IPS-18a (cell line): ENCODE results near the gene NAPSA.
"Not testable (repeated sequence)": the region's sequence is repeated elsewhere in the genome, so short reads cannot be mapped to it uniquely, and the experiment has no call there.

Experiments
- H3K27ac ChIP-seq: one replicate; pipeline ENCODE4 v1.5.1; 2013; ENCODE audit warnings: low read length
- H3K27me3 ChIP-seq: one replicate; pipeline ENCODE4 v1.6.1; 2013; ENCODE audit warnings: mild to moderate bottlenecking, low read length; ENCODE audit not compliant: control insufficient read depth, insufficient read depth
- H3K36me3 ChIP-seq: one replicate; pipeline ENCODE4 v1.6.1; 2013; ENCODE audit warnings: low read depth, low read length; ENCODE audit not compliant: control insufficient read depth
- H3K4me1 ChIP-seq: one replicate; pipeline ENCODE4 v1.6.1; 2013; ENCODE audit warnings: low read depth, low read length; ENCODE audit not compliant: control insufficient read depth
- H3K4me3 ChIP-seq: one replicate; pipeline ENCODE4 v1.5.1; 2013; ENCODE audit warnings: low read length
- H3K9ac ChIP-seq: one replicate; pipeline ENCODE4 v1.6.1; 2013; ENCODE audit warnings: mild to moderate bottlenecking, low read length, moderate library complexity
- H3K9me3 ChIP-seq: one replicate; pipeline ENCODE4 v1.6.1; 2013; ENCODE audit warnings: low read depth, low read length; ENCODE audit not compliant: control insufficient read depth

NAPSA gene

DNA sequence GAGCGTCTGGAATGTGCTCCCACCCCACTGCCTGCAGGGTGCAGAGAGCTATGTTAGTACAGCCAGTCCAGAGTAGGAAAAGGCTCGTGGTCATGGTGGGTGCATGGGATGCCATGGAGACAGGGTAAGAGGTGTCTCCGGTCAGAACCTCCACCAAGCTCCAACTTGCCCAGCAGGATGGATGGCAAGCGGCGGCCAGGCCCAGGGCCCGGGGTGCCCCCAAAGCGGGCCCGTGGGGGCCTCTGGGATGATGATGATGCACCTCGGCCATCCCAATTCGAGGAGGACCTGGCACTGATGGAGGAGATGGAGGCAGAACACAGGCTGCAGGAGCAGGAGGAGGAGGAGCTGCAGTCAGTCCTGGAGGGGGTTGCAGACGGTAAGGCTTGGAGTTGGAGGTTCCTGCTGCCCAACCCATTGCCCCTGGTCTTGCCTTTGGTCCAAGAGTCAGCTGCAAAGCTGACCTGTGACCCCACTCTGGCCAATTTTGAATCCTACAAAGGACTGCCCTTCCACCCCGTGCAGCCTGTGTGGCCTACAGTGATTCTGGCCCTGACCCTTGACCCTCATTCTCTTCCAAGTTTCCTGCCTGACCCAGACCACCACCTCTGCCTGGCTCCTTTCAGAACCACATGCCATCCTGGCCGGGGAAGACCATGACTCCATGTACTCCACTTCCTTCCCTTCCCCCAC is 33.4 kb upstream of the NAPSA start:
- Histone ChIP-seq H3K9ac (no peak overlapping the region), H3K4me3 (no peak overlapping the region), H3K9me3 (no peaks in the 10 kb centered on the region), H3K36me3 (peaks cover 25% of the 10 kb centered on the region), H3K27me3 (no peaks in the 10 kb centered on the region), H3K27ac (no peak overlapping the region), H3K4me1 (no peaks in the 10 kb centered on the region)

DNA sequence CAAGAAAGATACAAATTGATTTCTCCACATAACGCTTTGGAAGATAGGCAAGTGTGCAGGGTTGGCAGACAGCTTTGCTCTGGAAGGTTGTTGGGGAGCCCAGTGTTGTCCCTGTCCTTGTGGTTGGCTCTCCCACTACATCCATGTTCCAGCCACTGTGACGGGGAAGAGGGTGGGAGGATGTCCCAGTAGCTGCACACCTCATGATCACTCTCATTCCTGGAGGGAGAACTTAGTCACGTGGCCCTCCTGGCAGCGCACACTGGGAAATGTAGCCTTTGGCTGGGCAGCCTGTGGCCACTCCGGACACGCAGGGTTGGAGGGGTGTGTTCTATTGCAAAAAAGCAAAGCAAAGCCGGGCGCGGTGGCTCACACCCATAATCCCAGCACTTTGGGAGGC is 28.6 kb upstream of the NAPSA start:
- no peak overlapping the region for H3K9ac ChIP-seq
- no peak overlapping the region for H3K4me3 ChIP-seq
- H3K27ac ChIP-seq, result no peak overlapping the region
- no peaks in the 10 kb centered on the region for H3K9me3 ChIP-seq
- no peaks in the 10 kb centered on the region for H3K27me3 ChIP-seq
- H3K4me1 ChIP-seq, result no peaks in the 10 kb centered on the region
- H3K36me3 ChIP-seq, result peaks cover 4% of the 10 kb centered on the region

DNA sequence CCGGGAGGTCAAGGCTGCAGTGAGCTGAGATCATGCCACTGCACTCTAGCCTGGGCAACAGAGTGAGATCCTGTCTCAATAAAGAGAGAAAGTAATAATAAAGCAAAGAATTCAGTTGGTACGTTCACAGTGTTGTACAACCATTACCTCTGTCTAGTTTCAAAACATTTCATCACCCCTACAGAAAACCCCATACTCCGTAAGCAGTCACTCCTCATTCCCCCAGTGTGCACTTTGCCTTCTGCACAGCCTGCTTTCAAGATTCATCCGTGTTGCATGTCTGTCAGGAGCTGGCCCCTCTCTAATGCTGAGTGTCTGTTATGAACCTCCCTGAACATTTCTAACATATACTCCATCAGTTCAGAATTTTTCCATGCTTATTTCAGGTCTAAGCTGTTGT is 28.1 kb upstream of the NAPSA start:
- H3K4me1 ChIP-seq, result no peaks in the 10 kb centered on the region
- no peak overlapping the region for H3K4me3 ChIP-seq
- no peaks in the 10 kb centered on the region for H3K27me3 ChIP-seq
- peaks cover 2% of the 10 kb centered on the region for H3K36me3 ChIP-seq
- no peak overlapping the region for H3K27ac ChIP-seq
- no peaks in the 10 kb centered on the region for H3K9me3 ChIP-seq
- no peak overlapping the region for H3K9ac ChIP-seq

DNA sequence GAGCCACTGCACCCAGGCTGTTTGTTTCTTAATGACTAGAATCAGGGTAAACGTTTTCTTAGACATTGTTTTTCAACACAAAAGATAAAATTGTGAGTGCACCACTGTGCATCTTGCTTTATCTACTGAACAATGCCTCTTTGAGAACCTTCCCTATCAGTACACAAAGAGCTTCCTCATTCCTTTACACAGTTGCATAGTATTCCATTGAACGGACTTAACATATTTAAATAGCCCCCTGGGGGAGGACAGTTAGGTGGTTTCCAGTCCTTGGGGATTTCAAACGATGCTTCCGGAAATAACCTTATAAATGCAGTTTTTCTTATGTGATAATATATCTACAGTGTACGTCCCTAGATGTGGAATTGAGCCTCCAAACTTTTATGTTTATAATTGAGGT is 27.3 kb upstream of the NAPSA start:
- no peaks in the 10 kb centered on the region for H3K9me3 ChIP-seq
- H3K27me3 ChIP-seq, result no peaks in the 10 kb centered on the region
- no peaks in the 10 kb centered on the region for H3K4me1 ChIP-seq
- H3K9ac ChIP-seq, result no peak overlapping the region
- H3K36me3 ChIP-seq, result peaks cover 10% of the 10 kb centered on the region
- H3K4me3 ChIP-seq, result no peak overlapping the region
- no peak overlapping the region for H3K27ac ChIP-seq

DNA sequence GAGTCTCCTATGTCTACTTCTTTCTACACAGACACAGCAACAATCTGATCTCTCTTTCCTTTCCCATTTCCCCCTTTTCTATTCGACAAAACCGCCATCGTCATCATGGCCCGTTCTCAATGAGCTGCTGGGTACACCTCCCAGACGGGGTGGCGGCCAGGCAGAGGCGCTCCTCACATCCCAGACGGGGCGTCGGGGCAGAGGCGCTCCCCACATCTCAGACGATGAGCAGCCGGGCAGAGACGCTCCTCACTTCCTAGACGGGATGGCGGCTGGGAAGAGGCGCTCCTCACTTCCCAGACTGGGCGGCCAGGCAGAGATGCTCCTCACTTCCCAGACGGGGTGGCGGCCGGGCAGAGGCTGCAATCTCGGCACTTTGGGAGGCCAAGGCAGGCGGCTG is 25.5 kb upstream of the NAPSA start:
- H3K9ac ChIP-seq, H3K27ac ChIP-seq, H3K4me3 ChIP-seq, H3K27me3 ChIP-seq, H3K4me1 ChIP-seq, H3K9me3 ChIP-seq: not testable (repeated sequence)
- H3K36me3 ChIP-seq, result peaks cover 20% of the 10 kb centered on the region

DNA sequence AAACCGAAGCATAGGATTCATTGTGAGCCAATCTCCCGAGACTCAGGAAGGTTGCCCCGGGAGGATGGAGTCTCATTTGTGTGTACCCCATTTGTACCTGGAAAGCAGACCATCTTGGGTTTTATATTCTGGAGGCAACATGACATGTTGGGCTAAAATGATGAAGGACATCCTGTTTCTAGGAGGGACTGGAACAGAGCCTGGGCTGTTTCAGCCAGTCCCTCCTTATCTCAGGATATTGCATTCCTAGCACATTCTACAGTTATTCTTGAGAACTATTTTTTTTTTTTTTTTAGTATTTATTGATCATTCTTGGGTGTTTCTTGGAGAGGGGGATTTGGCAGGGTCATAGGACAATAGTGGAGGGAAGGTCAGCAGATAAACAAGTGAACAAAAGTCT is 24.9 kb upstream of the NAPSA start:
- H3K36me3 ChIP-seq, result peaks cover 20% of the 10 kb centered on the region
- not testable (repeated sequence) for H3K4me1 ChIP-seq, H3K9ac ChIP-seq, H3K4me3 ChIP-seq, H3K27me3 ChIP-seq, H3K27ac ChIP-seq, H3K9me3 ChIP-seq

DNA sequence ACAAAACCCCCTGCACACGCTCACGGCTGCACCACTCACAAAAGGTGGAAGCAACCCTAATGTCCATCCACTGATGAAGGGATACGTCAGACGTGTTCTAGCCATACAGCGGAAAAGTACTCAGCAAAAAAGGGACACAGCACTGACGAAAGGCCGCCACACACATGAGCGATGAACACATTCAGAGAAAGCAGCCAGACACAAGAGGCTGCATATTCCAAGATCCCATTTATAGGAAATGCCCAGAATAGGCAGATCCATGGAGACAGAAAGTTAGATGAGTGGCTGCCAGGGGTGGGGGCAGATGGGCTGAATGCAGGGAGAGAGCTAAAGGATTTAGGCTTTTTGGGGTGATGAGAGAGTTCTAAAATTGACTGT is 22.4 kb upstream of the NAPSA start:
- H3K9me3 ChIP-seq, result no peaks in the 10 kb centered on the region
- no peak overlapping the region for H3K27ac ChIP-seq
- H3K9ac ChIP-seq, result no peak overlapping the region
- H3K4me3 ChIP-seq, result no peak overlapping the region
- peaks cover 6% of the 10 kb centered on the region for H3K4me1 ChIP-seq
- H3K27me3 ChIP-seq, result no peaks in the 10 kb centered on the region
- H3K36me3 ChIP-seq, result peaks cover 20% of the 10 kb centered on the region

DNA sequence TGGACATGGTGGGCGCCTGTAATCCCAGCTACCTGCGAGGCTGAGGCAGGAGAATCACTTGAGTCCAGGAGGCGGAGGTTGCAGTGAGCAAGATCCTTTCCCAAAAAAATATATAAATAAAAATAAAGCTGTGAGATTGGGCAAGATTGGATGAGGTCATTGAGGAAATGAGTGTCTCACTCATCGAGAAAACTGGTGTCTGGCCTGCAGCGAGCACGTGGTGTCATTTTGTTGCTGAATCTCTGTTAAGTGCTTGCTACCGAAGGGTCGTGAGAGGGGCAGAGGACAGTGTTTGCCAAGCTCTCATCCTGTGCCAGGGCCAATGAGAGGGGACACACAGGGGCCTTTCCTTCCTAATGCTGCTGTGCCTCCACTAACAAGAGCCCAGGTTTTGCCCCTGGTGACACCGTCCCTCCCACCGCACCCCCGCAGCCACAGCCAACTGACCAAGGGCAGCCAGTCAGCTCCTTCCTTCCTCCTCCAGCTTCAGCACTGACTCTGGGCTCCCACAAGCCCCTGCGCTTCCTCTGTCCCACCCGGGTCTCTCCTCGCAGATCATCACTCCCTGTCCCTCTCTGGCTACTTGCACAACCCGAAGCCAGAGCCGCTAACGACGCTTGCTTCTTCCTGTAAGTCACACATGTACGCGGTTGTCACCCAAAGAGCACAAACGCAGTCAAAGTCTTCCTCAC is 21.9 kb upstream of the NAPSA start:
- no peak overlapping the region for H3K9ac ChIP-seq
- H3K4me1 ChIP-seq, result peaks cover 6% of the 10 kb centered on the region
- no peaks in the 10 kb centered on the region for H3K27me3 ChIP-seq
- no peaks in the 10 kb centered on the region for H3K9me3 ChIP-seq
- no peak overlapping the region for H3K27ac ChIP-seq
- H3K4me3 ChIP-seq, result no peak overlapping the region
- peaks cover 18% of the 10 kb centered on the region for H3K36me3 ChIP-seq

DNA sequence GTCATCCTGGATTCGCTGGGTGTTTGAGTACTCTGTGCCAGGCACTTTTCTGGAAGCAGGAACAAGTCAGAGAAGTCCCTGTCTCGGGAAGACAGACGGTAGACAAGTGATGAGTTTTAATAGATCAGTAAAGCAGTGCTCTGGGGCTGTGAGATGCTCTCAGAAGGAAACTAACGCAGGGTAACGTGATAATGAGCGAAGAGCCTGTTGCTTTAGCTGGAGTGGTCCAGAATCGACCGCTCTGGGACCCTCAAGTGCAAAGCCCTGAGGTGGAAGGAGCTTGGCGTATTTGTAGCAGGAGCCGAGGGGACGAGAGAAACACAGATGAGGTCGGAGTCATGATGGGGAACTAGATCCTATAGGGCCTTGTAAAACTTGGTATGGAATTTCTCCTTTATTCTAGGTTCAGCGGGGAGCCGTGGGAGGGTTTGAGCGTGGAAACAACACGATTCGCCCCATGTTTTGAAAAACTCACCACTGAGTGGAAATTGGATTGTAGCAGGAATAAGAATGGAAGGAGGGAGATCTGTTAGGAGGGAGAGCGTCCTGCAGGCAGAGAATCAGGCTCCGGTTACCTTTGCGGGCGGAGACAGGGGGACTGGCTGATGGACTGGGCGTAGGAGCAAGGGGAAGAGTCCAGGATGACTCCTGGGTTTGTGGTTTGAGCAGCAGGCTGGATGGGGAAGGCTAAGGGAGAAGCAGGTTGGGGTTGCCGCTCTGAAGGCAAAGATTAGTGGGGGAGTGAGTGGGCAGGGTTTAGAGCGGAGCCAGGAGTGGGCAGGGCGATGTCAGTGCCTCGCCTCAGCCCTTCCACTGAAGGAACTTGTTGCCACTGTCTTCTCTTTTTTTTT is 19.5 kb upstream of the NAPSA start:
- H3K9me3 ChIP-seq, result no peaks in the 10 kb centered on the region
- peak overlapping the region; percentile 79 for H3K27ac ChIP-seq
- H3K36me3 ChIP-seq, result peaks cover 36% of the 10 kb centered on the region
- peaks cover 6% of the 10 kb centered on the region for H3K4me1 ChIP-seq
- H3K27me3 ChIP-seq, result no peaks in the 10 kb centered on the region
- peak overlapping the region; percentile 100 for H3K4me3 ChIP-seq
- H3K9ac ChIP-seq, result peak overlapping the region; percentile 87

DNA sequence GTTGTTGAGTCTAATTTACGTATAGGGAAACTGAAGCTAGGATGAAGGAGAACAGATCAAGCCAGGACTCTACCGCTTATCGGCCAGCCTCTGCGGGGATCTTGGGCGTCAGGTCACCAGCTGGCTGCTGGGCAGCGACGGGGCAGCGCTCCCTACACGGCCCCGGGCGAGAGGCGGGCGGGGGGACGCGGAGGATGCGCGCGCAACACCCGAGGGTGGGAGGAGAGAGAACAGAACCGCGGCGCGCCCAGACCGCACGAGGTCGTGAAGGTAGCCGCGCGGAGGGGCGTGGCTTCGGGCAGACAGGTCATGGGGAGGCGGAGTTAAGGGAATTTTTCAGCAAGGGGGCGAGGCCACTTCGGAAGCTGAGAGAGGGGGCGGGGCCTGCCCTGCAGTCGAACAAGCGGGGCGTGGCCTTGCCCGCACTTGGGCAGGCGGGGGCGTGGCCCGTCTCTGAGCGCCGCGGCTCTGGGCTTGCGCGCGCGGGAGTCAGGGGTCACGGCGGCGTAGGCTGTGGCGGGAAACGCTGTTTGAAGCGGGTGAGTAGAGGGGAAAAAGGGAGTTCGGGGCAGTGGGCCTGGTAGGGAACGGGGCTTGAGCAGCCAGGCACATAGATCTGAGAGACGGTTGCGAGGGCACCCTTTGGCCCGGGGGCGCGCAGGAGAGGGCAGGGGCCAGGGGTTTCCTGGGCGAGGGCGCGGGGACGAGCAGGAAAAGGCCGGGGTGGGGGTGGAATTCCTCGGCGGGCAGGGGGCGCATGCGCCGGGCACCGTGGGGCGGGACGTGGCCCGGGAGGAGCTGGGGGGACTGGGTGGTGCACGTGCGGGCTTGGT is 18.6 kb upstream of the NAPSA start, which contains the start of gene POLD1:
POLD1 (plus strand) TSS at position 496 of the 833 bp plus-strand sequence. CDS start 14,505 bp downstream, outside the sequence.
- Histone ChIP-seq H3K27me3 (no peaks in the 10 kb centered on the region), H3K27ac (peak within 1 kb of the TSS; percentile 79), H3K9ac (peak within 1 kb of the TSS; percentile 87), H3K4me3 (peak within 1 kb of the TSS; percentile 100), H3K9me3 (no peaks in the 10 kb centered on the region), H3K4me1 (peaks cover 6% of the 10 kb centered on the region), H3K36me3 (peaks cover 43% of the 10 kb centered on the region)
